Transverse colon (tissue), 3 donors: ENCODE results near the gene EME1.

Experiments
- POLR2A ChIP-seq: fragments of 450-650 bp; IDR thresholded peaks from one replicate; pipeline ENCODE4 v1.6.1; 2016; ENCODE audit warnings: antibody characterized with exemption, mild to moderate bottlenecking, moderate library complexity
- TF ChIP-seq, protein P1 (sequence below), 5 experiments: fragments of 200-600 bp in 3 of 5; fragments of 450-650 bp in 2 of 5; sonication (generic) in 3 of 5; IDR thresholded peaks; 1 replicate in 2 of 5; 2 replicates in 3 of 5; pipeline ENCODE4 v1.5.1; 2016 to 2017; ENCODE audit warnings: antibody characterized with exemption in 5 of 5, inconsistent platforms in 3 of 5, mild to moderate bottlenecking in 2 of 5, moderate library complexity in 1 of 5

DNA sequence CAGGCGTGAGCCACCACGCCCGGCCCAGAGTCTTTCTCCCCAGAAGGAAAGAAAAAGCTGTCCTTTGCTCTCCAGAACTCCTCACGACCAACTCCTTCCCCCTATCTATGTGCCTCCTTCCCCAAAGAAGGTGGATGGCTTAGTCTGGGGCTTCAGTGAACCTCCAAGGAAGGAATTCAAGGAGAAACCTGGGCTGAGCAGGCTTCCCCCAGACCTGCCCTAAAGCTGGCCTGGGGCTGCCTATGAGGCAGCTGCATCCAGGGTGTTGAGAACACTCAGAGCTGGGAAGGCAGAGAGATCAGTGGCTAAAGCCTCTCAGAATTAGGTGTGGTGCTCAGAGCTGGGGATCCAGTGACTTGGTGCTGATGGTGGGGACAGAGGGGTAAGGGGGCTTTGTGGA, 56.8 kb downstream of the EME1 start:
- TF ChIP-seq, protein P1, sequence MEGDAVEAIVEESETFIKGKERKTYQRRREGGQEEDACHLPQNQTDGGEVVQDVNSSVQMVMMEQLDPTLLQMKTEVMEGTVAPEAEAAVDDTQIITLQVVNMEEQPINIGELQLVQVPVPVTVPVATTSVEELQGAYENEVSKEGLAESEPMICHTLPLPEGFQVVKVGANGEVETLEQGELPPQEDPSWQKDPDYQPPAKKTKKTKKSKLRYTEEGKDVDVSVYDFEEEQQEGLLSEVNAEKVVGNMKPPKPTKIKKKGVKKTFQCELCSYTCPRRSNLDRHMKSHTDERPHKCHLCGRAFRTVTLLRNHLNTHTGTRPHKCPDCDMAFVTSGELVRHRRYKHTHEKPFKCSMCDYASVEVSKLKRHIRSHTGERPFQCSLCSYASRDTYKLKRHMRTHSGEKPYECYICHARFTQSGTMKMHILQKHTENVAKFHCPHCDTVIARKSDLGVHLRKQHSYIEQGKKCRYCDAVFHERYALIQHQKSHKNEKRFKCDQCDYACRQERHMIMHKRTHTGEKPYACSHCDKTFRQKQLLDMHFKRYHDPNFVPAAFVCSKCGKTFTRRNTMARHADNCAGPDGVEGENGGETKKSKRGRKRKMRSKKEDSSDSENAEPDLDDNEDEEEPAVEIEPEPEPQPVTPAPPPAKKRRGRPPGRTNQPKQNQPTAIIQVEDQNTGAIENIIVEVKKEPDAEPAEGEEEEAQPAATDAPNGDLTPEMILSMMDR (IDR thresholded peaks at IDR 0.05): no peak
- no peak for TF ChIP-seq POLR2A
